DND-41 (cell line): ENCODE data around the gene SUPT6H.

Experiments
- ATAC-seq: fragments of 200-7000 bp; cut with Tn5 transposase; 3 replicates; pipeline ENCODE4 v1.9.1; 2021; ENCODE audit warnings: low read depth; ENCODE audit not compliant: insufficient read depth
- DNase-seq: peaks from one replicate; pipeline ENCODE4 v3.0.0-alpha.2; 2020
- H2AFZ ChIP-seq: 2 replicates; pipeline ENCODE4 v1.6.0; 2012; ENCODE audit warnings: low read depth, low read length
- H3K27ac ChIP-seq: 2 replicates; pipeline ENCODE4 v1.5.1; 2012; ENCODE audit warnings: low read length, inconsistent platforms
- H3K27me3 ChIP-seq: fragments of 200-600 bp; sonication (generic); 2 replicates; pipeline ENCODE4 v1.6.0; 2012; ENCODE audit warnings: low read length, mild to moderate bottlenecking, inconsistent platforms; ENCODE audit not compliant: insufficient read depth, poor library complexity
- H3K36me3 ChIP-seq: 2 replicates; pipeline ENCODE4 v1.5.1; 2012; ENCODE audit warnings: low read length, inconsistent platforms; ENCODE audit not compliant: insufficient read depth
- H3K4me1 ChIP-seq: 2 replicates; pipeline ENCODE4 v1.5.1; 2012; ENCODE audit warnings: mild to moderate bottlenecking, low read length; ENCODE audit not compliant: insufficient read depth
- H3K4me2 ChIP-seq: 2 replicates; pipeline ENCODE4 v1.6.0; 2012; ENCODE audit warnings: mild to moderate bottlenecking, moderate library complexity, low read length, inconsistent platforms; ENCODE audit not compliant: insufficient read depth
- H3K4me3 ChIP-seq, 2 experiments: fragments of 200-600 bp in 1 of 2; shearing (Covaris generic) in 1 of 2; 2 replicates each; pipeline ENCODE4 v1.5.1; 2012 to 2016; ENCODE audit warnings: inconsistent platforms in 2 of 2, low read length in 2 of 2, mild to moderate bottlenecking in 2 of 2, low read depth in 1 of 2, moderate library complexity in 1 of 2
- H3K79me2 ChIP-seq: 2 replicates; pipeline ENCODE4 v1.6.0; 2012; ENCODE audit warnings: low read length, inconsistent platforms; ENCODE audit not compliant: insufficient read depth
- H3K9ac ChIP-seq: 2 replicates; pipeline ENCODE4 v1.6.0; 2012; ENCODE audit warnings: low read depth, mild to moderate bottlenecking, inconsistent platforms, low read length, moderate library complexity
- H3K9me3 ChIP-seq: 2 replicates; pipeline ENCODE4 v1.5.1; 2012; ENCODE audit warnings: low read length, moderate library complexity, mild to moderate bottlenecking, inconsistent platforms; ENCODE audit not compliant: insufficient read depth, severe bottlenecking
- H4K20me1 ChIP-seq: 2 replicates; pipeline ENCODE4 v1.6.0; 2012; ENCODE audit warnings: low read length; ENCODE audit not compliant: insufficient read depth
- EZH2 ChIP-seq: IDR thresholded peaks from 3 replicates; pipeline ENCODE4 v1.6.1; 2012; ENCODE audit warnings: borderline replicate concordance, low read depth, mild to moderate bottlenecking, moderate library complexity, low read length, inconsistent platforms; ENCODE audit not compliant: severe bottlenecking
- TF ChIP-seq, protein P1 (sequence below): IDR thresholded peaks from 2 replicates; pipeline ENCODE4 v1.5.1; 2012; ENCODE audit warnings: borderline replicate concordance, low read length, moderate library complexity, mild to moderate bottlenecking; ENCODE audit not compliant: poor library complexity, severe bottlenecking; ENCODE audit errors: extremely low read depth

SUPT6H gene

DNA sequence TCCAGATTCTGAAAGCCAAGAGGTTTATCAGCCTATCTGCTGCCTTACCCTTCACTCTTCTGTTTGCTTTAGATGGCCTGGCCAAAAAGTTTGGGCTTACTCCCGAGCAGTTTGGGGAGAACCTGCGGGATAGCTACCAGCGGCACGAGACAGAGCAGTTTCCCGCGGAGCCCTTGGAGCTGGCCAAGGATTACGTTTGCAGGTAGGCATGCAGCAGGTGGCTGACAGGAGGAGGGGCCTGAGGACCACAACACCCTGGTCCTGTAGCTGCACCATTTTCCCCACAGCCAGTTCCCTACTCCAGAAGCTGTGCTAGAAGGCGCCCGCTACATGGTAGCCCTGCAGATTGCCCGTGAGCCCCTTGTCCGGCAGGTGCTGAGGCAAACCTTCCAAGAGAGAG, 20.6 kb downstream of the SUPT6H start:
- no peak for ATAC-seq
- H3K9ac ChIP-seq = no peak overlapping the region
- H3K36me3 ChIP-seq = peaks cover 98% of the 10 kb centered on the region
- no peaks in the 10 kb centered on the region for H3K9me3 ChIP-seq
- H3K27me3 ChIP-seq = no peaks in the 10 kb centered on the region
- no peak overlapping the region for H3K4me2 ChIP-seq
- no peaks in the 10 kb centered on the region for H3K79me2 ChIP-seq
- H3K27ac ChIP-seq = no peak overlapping the region
- no peak overlapping the region for H3K4me3 ChIP-seq
- DNase-seq = no peak
- peaks cover 2% of the 10 kb centered on the region; the same call in 1 of the 2 replicates for H4K20me1 ChIP-seq
- no peak overlapping the region for H2AFZ ChIP-seq
- no peaks in the 10 kb centered on the region for H3K4me1 ChIP-seq
- TF ChIP-seq, protein P1, sequence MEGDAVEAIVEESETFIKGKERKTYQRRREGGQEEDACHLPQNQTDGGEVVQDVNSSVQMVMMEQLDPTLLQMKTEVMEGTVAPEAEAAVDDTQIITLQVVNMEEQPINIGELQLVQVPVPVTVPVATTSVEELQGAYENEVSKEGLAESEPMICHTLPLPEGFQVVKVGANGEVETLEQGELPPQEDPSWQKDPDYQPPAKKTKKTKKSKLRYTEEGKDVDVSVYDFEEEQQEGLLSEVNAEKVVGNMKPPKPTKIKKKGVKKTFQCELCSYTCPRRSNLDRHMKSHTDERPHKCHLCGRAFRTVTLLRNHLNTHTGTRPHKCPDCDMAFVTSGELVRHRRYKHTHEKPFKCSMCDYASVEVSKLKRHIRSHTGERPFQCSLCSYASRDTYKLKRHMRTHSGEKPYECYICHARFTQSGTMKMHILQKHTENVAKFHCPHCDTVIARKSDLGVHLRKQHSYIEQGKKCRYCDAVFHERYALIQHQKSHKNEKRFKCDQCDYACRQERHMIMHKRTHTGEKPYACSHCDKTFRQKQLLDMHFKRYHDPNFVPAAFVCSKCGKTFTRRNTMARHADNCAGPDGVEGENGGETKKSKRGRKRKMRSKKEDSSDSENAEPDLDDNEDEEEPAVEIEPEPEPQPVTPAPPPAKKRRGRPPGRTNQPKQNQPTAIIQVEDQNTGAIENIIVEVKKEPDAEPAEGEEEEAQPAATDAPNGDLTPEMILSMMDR = no peak
- no peak for TF ChIP-seq EZH2

DNA sequence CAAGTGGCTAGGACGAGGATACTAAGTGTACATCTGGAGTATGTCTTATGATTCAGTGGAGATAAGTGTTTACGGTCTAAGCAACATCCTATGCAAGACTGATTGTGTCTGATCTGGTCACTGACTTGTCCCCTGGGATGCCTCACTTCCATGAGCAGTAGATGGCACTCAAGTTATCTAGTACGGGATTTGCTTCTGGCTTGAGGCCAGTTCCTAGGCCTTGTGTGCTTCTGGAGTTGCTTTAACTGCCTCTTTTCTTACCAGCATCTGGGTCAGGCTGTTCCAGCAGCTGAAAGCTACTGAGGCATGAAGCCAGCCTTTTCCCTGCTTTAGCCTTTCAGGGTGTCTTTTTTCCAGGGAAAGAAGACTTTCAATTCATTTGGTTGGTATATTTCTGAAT, 23.0 kb downstream of the SUPT6H start:
- DNase-seq = no peak
- no peaks in the 10 kb centered on the region for H3K4me1 ChIP-seq
- TF ChIP-seq, protein P1 = peak; percentile 20
- TF ChIP-seq EZH2 = no peak
- no peak overlapping the region for H3K9ac ChIP-seq
- no peaks in the 10 kb centered on the region for H3K9me3 ChIP-seq
- no peak overlapping the region for H3K4me2 ChIP-seq
- H3K4me3 ChIP-seq = no peak overlapping the region
- H4K20me1 ChIP-seq = peaks cover 6% of the 10 kb centered on the region; the same call in 1 of the 2 replicates
- H2AFZ ChIP-seq = no peak overlapping the region
- H3K27ac ChIP-seq = no peak overlapping the region
- no peaks in the 10 kb centered on the region for H3K27me3 ChIP-seq
- peaks cover 98% of the 10 kb centered on the region for H3K36me3 ChIP-seq
- no peaks in the 10 kb centered on the region for H3K79me2 ChIP-seq
- no peak for ATAC-seq

GRCh38 chr17:28685366-28685765, 23.4 kb downstream of the SUPT6H start:
- no peak overlapping the region for H3K4me2 ChIP-seq
- H4K20me1 ChIP-seq = peaks cover 6% of the 10 kb centered on the region; the same call in 1 of the 2 replicates
- no peak overlapping the region for H2AFZ ChIP-seq
- H3K9me3 ChIP-seq = no peaks in the 10 kb centered on the region
- H3K79me2 ChIP-seq = no peaks in the 10 kb centered on the region
- peaks cover 98% of the 10 kb centered on the region for H3K36me3 ChIP-seq
- no peak overlapping the region for H3K27ac ChIP-seq
- no peaks in the 10 kb centered on the region for H3K27me3 ChIP-seq
- TF ChIP-seq, protein P1 = no peak
- TF ChIP-seq EZH2 = no peak
- H3K9ac ChIP-seq = no peak overlapping the region
- H3K4me1 ChIP-seq = no peaks in the 10 kb centered on the region
- no peak overlapping the region for H3K4me3 ChIP-seq
- DNase-seq (no peak), ATAC-seq (no peak)

- Histone ChIP-seq H2AFZ (no peak overlapping the region), H3K9me3 (no peaks in the 10 kb centered on the region), H3K4me2 (no peak overlapping the region), H3K27ac (no peak overlapping the region), H3K4me3 (no peak overlapping the region), H3K27me3 (no peaks in the 10 kb centered on the region), H3K36me3 (peaks cover 98% of the 10 kb centered on the region), H3K79me2 (no peaks in the 10 kb centered on the region), H3K4me1 (no peaks in the 10 kb centered on the region), H3K9ac (no peak overlapping the region), H4K20me1 (peaks cover 6% of the 10 kb centered on the region; the same call in 1 of the 2 replicates)
- DNase-seq = no peak
- TF ChIP-seq EZH2 = no peak
- TF ChIP-seq, protein P1 = no peak
- ATAC-seq = no peak
Measured at GRCh38 chr17:28686296-28686695, 24.3 kb downstream of the SUPT6H start.
